Measurements from ENCODE around the gene LTN1.
"Not testable (repeated sequence)": the region's sequence is repeated elsewhere in the genome, so short reads cannot be mapped to it uniquely, and the experiment has no call there.

Gene LTN1

GRCh38 chr21:28988146-28988545 is 4.5 kb downstream of the LTN1 start:
- not testable (repeated sequence) for DNase-seq

- DNase-seq, result no peak
Measured at GRCh38 chr21:28986677-28987076, 6.0 kb downstream of the LTN1 start.

- no peak for DNase-seq
Measured at GRCh38 chr21:28982637-28983036, 10.0 kb downstream of the LTN1 start.

- DNase-seq, result no peak
Measured at GRCh38 chr21:28979092-28979491, 13.6 kb downstream of the LTN1 start.

- DNase-seq, result peak; percentile 25
Measured at GRCh38 chr21:28975397-28975796, 17.3 kb downstream of the LTN1 start.

- no peak for DNase-seq
Measured at GRCh38 chr21:28974531-28975227, 18.0 kb downstream of the LTN1 start.

- no peak for DNase-seq
Measured at GRCh38 chr21:28972398-28972797, 20.3 kb downstream of the LTN1 start.

- peak; percentile 31 for DNase-seq
Measured at GRCh38 chr21:28971171-28971570, 21.5 kb downstream of the LTN1 start.

- no peak for DNase-seq
Measured at GRCh38 chr21:28963831-28964230, 28.8 kb downstream of the LTN1 start.

- DNase-seq, result no peak
Measured at GRCh38 chr21:28962465-28962864, 30.2 kb downstream of the LTN1 start.

- no peak for DNase-seq
Measured at GRCh38 chr21:28961927-28962326, 30.8 kb downstream of the LTN1 start.

- no peak for DNase-seq
Measured at GRCh38 chr21:28960245-28960644, 32.4 kb downstream of the LTN1 start.

- DNase-seq, result peak; percentile 72
Measured at GRCh38 chr21:28959367-28960099, 33.1 kb downstream of the LTN1 start.

- no peak for DNase-seq
Measured at GRCh38 chr21:28953247-28953646, 39.4 kb downstream of the LTN1 start.

- DNase-seq, result no peak
Measured at GRCh38 chr21:28952686-28953085, 40.0 kb downstream of the LTN1 start.

- DNase-seq, result no peak
Measured at GRCh38 chr21:28949318-28949717, 43.4 kb downstream of the LTN1 start.

- no peak for DNase-seq
Measured at GRCh38 chr21:28944296-28944695, 48.4 kb downstream of the LTN1 start.

- DNase-seq, result no peak
Measured at GRCh38 chr21:28943631-28944030, 49.0 kb downstream of the LTN1 start.

GRCh38 chr21:28938726-28939125 is 54.0 kb downstream of the LTN1 start:
- no peak for DNase-seq

- DNase-seq, result no peak
Measured at GRCh38 chr21:28937737-28938136, 54.9 kb downstream of the LTN1 start.

- DNase-seq, result no peak
Measured at GRCh38 chr21:28936721-28937120, 56.0 kb downstream of the LTN1 start.

- peak; percentile 3 for DNase-seq
Measured at GRCh38 chr21:28936036-28936435, 56.6 kb downstream of the LTN1 start.

- no peak for DNase-seq
Measured at GRCh38 chr21:28932717-28933116, 60.0 kb downstream of the LTN1 start.

- not testable (repeated sequence) for DNase-seq
Measured at GRCh38 chr21:28931708-28932372, 60.8 kb downstream of the LTN1 start.

All from fibroblast of skin of scalp (primary cell).